Activated T-cell treated with anti-CD3 and anti-CD28 coated beads, Interleukin-2, amount 50 U/mL, for 48 hours (primary cell): ENCODE measurements around the gene GPRIN3.

ENCODE experiments used
- DNase-seq, 2 experiments: peaks; one replicate each; pipeline ENCODE4 v3.0.0-alpha.2; 2020

The GPRIN3 gene

DNA sequence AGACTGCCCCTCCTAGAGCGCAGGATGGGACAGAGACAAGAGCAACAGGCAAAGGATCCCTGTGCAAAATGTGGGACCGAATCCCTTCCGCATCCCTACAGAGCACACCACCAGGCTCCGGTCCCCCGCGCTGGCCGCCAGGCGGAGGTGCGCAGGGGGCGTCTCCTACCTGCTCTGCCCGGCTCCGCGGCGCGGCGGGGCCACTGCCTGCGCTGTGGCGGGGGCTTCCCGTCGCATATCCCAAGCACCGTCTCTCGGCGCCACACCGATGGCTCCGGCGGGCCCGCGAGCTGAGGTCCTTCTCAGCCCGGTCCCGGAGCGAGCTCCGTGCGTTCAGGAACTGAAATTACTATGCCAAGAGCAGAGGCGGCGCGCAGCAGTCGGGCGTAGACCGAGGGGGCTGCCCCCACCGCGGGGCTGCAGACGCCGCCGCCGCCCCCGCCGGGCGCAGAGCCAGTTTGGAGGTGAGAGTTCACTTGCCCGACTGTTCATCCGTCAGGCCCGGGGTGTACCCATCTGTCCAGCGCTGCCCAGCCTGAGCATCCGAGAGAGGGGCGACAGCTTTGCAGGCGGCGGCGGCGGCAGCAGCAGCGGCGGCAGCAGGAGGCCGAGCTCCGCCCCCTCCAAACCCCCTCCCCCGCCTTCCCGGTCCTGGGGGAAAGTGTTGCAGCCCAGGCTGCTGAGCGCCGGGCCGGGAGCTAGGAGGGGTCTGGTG is at the start of gene GPRIN3:
TSS of gene GPRIN3 (minus strand) at position 355 of the 715 bp plus-strand sequence. CDS start 57,690 bp downstream, outside the sequence.
- peak; percentile 74 to 80 for DNase-seq

DNA sequence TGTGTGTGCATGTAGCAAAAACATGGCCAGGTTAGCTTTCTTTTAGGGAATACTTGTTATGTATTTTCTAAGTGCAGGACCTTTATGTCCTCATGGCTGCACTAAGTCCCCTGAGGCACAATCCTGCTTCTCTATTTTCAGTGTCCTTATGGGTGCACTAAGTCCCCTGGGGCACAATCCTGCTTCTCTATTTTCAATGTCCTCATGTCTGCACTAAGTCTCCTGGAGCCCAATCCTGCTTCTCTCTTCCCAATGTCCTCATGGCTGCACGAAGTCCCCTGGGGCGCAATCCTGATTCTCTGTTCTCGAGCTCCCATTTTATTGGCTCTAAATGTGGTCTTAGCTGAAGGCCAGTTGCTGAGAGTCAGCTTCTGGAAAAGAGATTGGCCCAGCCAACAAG is 49.7 kb upstream of the GPRIN3 start:
- DNase-seq, result no peak

DNA sequence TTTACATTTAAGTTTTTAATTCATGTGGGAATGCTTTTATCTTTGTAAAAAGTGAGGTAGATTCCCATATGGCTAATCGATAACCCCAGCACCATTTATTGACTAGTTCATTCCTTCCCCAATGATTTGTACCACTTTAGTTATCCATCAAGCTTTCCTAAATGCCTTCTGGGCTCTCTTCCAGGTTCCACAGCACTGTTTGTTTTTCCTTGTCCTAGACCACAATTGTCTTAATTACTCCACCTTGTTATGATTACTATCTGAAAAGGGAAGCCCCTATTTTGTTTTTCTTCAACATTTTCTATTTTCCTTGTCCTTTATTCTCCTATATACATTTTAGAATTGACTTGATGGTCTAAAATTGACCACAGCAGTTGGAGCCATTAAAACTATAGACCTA is 48.5 kb upstream of the GPRIN3 start:
- no peak for DNase-seq

DNA sequence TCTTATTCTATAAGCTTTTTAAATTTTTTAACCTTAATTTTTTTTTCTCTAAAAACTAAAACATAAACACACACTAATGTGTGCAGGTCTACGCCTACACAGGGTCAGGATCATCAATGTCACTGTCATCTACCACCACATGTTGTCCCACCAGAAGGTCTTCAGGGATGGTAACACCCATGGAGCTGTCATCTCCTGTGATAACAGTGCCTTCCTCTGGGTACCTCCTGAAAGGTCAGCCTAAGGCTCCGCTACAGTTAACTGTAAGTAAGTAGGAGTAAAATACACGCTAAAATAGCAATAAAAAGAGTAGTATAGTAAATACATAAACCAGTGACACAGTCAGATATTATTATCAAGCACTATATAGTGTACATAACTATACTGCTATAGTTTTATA is 45.9 kb upstream of the GPRIN3 start:
- no peak for DNase-seq

DNA sequence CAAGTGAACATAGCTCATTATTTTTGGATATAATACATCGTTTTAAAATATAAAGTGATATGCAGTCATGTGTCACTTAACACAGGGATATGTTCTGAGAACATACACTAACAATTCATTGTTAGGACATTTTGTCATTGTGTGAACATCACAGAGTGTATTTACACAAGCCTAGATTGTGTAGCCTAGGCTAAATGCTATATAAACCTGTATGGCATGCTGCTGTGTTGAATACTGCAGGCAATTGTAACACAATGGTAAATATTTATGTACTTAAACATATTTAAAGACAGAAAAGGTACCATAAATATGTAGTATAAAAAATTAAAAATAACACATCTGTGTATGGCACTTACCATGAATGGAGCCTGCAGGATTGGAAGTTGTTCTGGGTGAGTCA is 44.9 kb upstream of the GPRIN3 start:
- DNase-seq, result no peak

DNA sequence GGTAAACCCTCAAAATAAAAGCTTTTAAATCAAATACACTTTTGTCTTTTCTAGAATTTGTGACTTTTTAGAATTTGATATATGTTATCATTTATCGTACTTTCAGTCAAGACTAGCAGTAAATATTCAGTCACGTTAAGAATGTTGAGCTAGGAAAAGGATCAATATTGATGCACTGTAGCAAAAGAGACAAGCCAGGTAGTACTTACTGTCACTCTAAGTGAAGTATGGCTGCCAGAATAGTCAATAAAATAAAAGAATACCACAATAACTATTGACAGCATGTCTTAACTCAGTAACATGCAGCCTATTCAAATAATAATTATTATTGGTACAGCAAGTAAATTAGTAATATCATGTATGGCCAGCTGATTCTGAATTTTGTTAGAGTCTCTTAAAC is 43.6 kb upstream of the GPRIN3 start:
- no peak for DNase-seq

DNA sequence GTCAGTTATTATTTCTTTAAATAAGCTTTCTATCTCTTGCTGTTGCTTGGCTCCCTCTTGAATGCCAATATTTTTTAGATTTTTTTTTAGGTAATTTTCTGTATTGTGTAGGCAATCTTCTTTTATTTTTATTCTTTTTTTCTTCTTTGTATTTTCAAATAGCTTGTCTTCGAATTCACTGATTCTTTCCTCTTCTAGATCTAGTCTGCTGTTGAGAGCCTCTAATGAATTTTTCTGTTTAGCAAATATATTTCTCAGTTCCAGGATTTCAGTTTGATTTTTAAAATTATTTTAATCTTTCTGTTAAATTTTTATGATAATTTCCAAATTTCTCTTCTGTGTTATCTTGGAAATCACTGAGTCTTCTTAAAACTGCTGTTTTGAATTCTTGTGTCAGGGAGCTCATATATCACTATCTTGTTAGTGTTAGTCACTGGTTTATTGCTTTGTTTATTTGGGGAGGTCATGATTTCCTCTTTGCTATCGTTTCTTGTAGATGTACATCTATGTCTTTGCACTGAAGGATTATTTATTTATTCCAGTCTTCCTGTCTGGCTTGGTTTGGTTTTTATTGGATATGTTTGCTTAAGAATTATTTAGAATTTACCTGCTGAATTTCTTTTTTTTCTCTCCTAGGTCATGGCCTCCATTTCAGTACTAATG is 39.9 kb upstream of the GPRIN3 start:
- DNase-seq, result no peak

DNA sequence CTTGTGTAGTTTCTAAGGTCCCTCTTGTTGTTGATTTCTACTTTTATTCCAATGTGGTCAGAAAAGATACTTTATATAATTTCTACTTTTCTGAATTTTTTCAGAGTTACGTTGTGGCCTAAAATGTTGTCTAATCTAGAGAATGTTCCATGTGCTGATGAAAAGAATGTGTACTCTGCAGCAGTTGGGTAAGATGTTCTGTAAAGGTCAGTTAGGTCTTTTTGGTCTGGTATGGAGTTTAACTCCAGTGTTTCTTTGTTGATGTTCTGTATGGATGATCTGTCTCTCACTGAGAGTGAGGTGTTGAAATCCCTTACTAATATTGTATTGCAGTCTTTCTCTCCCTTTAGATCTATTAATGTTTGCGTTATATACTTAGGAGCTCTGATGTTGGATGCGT is 37.0 kb upstream of the GPRIN3 start:
- DNase-seq, result no peak

DNA sequence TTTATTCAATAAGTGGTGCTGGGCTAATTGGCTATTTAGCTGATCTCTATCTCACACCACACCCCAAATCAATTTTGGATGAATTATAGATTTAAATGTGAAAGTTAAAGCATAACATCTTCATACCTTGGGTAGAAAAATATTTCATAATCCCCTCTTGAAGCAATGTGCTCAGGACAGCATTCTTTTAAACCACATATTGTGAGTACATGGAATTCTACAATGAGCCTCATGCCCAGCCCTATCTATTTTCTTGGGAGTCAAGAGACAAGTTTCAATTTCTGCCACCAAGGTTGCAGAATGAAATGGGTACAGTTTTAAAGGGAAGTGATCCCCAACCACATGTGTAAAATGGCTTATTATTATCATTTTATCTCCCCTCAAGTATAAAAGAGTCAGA is 30.6 kb upstream of the GPRIN3 start:
- DNase-seq, result no peak

DNA sequence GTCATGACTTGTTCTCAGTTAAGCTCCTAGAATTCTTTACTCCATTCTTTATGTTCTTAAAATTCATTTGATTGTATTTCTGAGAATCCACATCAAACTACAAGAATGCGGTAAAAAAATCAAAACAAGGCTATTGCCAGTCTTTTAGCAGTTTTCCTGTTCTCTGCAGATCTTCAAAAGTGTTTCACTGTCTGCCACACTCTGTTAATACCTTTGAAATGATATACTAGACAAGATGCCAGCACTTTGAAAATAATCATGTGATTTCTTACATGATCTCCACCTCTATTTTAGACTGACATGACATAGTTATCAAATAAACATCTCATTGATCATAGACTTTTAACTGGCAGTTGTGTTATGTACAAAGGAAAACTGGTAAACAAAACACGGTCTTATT is 30.1 kb upstream of the GPRIN3 start:
- DNase-seq, result no peak

DNA sequence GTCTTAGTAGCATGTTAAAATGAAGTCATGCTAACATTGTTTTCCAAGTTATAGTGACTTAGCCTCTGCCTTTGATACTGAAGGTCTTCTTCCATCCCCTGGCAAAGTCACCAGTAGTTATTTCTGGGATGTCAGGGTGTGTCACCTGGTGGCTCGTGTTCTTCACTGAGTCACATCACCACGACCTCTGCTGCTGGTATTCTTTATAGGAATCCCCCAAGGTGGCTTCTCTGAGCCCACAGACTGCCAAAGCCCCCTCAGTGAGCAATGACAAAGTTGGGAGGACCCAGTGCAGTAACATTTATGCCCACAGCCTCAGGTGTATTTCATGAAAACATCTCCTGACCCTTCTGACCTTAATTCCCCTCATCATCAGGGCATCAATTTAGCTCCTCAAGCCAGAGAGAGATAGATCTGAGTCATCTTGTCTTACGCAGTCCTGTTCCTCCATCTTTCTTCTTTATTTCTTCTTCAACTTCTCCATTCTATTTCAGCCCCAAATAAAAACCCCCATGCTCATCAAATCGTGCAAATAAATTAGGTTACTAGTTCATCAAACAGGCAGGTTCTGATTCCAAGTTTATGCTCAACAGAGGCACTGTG is 29.3 kb upstream of the GPRIN3 start:
- peak; percentile 28 to 35 for DNase-seq

DNA sequence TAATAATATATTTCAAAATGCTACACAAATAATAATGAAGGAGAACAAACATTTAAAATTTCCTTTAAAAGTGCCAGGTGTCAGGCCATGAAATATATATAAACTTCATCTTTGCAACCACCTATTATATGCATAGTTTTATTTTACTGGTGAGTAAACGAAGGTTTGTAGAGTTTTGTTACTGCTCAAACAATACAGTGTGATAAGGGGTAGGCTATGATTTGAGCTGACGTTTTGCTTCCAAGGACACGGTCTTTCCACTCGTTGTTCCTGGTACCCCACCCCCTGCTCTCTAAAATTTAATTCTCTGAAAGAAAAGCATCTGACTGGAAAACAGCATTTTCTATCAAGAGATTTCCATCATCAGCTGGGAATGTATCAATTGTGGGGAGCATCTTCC is 27.2 kb upstream of the GPRIN3 start:
- no peak for DNase-seq

DNA sequence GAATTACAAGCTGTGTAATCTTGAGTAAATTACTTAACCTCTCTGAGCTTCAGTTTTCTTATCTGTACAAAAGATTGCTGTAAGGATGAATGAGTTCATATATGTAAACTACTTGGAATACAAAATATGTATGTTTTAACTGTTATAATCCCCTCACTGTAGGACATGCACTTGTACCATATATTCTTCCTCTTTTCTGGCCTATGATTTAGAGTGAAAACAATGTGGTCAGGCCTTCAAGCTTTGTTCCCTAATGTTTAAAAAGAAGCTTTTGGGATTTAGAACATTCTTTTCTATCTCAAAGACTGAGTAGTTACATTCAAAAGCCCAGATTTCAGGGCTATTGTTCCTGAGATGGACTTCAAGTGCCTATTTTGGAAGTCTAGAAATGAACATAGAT is 26.7 kb upstream of the GPRIN3 start:
- DNase-seq, result no peak

DNA sequence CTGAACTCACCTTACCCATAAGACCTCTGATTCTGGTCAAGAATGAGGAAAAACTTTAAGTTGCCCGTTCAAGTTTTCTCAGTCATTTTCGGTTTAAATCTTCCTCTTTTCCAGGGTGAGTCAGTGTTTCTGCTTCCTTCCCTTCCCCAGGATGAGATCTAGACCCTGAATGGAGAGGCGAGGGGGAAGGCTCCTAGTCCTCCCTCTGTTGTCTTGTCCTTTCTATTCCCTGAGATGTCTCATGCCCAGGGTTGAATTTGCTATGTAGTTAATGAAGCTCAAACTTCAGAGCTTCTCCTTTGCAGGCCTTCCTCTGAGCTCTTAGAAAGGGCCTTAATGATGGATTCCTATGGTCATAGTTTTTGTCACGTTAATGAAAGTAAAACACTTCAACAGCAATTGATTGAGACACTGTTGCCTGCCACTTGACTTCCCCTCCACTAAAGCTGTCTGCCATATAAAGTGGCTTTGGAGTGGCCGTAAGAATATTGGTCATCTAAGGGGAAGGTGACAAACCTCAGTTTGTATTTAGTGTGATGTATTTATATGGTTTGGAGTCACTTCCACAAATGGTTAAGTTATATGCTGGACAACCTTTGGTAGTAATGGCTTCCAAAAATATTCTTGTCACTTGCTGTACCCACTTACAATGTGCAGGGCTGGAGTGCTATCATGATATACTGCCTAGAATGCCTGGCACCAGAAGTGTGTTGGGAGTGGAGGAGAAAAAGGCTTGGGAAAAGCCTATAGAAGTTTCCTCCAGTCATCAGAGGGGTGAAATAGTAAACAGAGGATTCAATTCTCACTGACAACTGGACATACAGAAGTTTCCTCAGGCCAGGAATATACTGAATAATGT is 24.3 kb upstream of the GPRIN3 start:
- DNase-seq, result no peak

DNA sequence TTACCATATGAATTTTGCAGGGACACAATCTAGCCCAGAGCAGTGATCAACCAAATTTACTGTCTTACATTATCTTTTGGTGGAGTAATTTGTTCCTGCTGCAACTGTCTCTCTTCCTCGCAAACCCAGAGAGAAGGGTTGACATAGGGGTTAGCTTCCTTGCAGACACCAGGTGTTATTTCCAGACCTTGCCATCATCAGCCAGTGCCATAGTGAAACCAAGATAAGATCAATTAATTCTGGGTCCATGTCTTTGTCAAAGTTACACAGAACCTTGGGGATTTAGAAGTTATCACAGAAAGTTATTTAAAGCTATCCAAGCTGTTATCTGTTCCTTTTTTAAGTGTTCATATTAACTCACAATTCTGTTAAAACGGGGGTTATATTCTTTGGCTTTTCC is 23.6 kb upstream of the GPRIN3 start:
- DNase-seq, result no peak

DNA sequence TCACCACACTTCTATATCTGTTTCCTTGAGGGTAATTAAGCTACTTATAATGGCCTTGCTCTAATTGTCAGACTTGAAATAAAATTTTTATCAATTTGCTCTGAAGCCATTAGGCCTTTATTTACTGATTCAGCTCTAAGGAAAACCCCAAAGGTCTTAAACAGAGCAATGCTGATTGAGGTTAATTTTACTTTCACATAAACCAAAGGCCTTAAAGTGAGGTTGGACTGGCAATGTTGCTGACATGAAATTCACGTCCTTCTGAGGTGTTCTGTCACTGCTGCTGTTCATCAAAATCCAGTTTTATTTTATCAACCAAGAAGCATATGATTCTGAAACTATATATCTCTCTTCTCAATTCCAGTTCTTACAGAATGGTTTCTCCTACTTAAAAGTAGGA is 21.7 kb upstream of the GPRIN3 start:
- no peak for DNase-seq

DNA sequence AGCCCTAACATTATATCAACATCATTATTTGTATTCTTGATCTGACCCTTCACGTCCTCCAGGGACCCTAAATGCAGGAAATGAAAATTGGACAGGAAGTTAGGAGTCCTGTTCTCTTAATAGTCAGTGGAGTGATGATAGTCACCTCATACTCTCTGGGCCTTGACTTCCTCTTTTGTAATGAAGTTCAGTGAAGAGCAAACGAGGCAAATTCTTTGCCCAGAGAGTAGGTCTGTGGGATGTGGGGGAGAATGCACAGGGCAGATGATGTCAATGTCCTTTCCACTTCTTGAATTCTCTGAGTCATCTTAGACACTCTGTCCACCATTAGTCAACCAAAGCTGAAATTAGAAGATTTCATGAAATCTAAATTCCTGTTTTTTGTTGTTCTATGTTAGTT is 17.1 kb upstream of the GPRIN3 start:
- no peak for DNase-seq

DNA sequence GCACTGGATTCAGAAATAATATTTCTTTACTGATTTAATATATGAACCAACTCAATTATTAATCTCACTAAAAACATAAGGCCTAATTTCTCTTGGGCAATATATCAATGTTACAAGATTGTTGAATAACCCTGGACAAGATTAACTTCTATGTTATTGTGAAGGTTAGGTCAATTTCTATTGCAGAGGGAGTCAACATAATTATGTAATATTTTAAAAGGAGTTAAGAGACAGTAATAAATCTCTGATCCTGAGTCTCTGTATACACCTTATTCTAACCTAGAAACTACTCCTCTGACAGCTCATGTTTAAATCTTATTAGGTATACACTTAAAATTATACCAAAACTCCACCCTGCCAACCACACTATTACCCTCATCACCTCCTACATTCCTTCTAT is 15.1 kb upstream of the GPRIN3 start:
- no peak for DNase-seq

DNA sequence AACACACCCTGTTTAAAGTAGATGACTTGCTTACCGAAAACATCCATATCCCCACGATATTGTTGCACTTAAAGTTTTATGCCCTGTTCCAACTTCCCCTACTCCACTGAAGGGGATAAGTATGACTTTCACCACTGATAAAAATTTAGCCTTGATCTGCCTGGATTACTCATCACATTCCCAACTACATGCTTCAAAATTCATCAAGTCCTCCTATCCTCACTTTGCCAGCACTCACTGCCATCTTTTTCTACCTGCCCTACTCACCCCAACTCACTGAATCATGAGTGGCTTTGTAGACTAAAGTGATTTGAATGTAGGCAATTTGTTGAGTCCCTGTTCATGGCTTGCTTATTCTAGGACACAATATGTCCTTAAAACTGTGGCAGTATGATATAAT is 12.2 kb upstream of the GPRIN3 start:
- no peak for DNase-seq

DNA sequence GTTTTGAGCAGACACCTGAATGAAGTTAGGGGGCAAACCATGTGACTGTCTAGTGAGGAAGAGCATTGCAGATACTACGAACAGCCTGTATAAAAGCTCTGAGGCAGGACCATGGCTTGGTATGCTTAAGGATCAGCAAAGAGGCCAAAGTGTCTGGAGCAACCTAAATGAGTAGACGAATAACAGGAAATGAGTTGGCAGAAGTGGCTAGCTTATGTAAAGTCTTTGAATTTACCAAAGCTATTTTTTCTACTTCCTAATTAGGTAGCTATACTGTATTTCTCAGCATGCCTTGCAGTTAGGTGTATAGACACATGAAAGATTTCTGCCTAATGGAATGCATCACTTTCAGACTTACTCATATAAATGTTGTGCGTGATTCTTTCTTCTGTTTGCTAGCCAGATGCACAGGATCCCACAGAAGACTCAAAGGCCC is 9.3 kb upstream of the GPRIN3 start:
- no peak for DNase-seq

DNA sequence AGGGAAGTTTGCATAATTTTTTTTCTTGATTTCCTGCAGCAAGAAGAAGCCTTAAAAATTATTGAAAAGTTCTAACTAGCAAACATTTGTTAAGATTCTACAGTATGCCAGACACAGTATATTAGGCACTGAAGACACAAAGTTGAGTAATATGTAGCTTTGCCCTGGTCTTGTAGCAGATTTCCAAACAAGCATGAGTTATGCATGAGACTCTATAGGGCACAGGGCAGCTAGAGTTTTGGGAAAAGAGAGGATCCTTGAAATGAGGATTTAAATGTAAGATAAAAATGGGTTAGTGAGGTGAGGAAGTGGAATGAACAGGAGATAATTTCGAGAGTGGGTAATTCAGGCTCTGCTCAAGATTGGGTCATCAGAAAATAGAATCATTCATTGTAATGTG is 8.6 kb upstream of the GPRIN3 start:
- DNase-seq, result no peak

DNA sequence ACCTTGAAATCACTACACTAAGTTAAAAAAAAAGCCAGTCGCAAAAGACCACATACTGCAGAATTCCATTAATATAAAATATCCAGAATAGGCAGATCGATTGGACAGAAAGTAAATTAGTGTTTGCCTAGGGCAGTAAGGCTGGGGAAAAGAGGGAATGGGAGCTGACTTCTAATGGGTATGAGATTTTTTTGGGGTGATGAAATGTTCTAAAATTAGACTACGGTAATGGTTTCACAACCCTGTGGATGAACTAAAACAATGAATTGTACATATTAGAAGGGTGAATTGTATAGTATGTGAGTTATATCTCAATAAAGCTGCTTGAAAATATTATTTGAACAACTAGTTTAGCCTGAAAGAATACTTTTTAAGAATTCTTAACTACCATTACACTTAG is 6.7 kb upstream of the GPRIN3 start:
- no peak for DNase-seq

DNA sequence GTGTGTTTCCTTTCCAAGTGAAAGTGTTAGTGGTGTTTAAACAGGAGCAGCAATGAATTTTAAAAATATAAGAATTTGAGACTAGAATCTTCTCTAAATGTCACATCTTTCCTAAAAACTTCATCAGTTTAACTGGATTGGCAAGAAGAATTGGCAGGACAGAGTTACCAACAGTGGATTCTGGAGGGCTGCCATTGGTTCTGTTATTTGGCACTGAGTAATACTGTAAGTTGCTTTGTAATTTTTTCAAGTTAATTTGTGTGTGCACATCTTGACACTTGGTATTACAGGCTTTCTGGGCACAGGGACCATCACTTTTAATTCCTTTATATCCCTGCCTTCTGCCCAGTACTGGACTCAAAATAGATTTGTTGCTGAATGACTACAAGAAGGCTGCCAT is 4.5 kb upstream of the GPRIN3 start:
- DNase-seq, result no peak

DNA sequence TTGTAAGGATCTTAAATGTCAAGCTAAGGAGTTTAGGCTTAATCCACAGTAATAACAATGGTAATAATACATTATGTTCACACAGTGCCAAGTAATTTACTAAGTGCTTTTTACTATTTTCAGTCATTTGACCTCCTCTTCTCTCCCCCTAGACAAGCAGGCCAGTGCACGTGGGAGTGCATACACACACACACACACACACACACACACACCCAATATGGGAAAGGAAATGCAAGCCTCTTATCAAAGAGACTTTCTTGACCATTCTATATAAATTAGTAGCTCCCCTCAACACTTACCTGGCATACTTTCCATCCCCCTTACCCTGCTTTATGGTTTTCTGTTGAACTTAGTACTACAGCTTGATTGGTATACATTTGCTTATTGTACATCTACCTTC is 3.8 kb upstream of the GPRIN3 start:
- no peak for DNase-seq
